H1 (cell line): Measurements from ENCODE around the gene INCENP. TPM values are rescaled to one million over a fixed set of nuclear protein-coding genes. Genes with fewer than 3 reads are reported as not detected.

ENCODE experiments used
- ASH2L ChIP-seq: fragments of 200-600, 300-600 bp; sonication (generic); IDR thresholded peaks from one replicate; pipeline ENCODE4 v1.7.1; 2017; ENCODE audit warnings: low read length
- NRF1 ChIP-seq: IDR thresholded peaks from 2 replicates; pipeline ENCODE4 v1.6.1; 2011; ENCODE audit warnings: mild to moderate bottlenecking, low read depth, low read length, improper control_type of control experiment
- RXRA ChIP-seq: IDR thresholded peaks from 2 replicates; pipeline ENCODE4 v1.6.1; 2011; ENCODE audit warnings: low read depth, mild to moderate bottlenecking, low read length, moderate library complexity; ENCODE audit not compliant: insufficient read depth
- SAP30 ChIP-seq: fragments of 300-600 bp; sonication (generic); IDR thresholded peaks from 2 replicates; pipeline ENCODE4 v1.7.1; 2012; ENCODE audit warnings: low read length, moderate library complexity, mild to moderate bottlenecking, inconsistent platforms; ENCODE audit not compliant: insufficient read depth, insufficient replicate concordance
- SIRT6 ChIP-seq: IDR thresholded peaks from one replicate; pipeline ENCODE4 v1.7.1; 2012; ENCODE audit warnings: low read length, inconsistent platforms
- SP1 ChIP-seq: IDR thresholded peaks from 2 replicates; pipeline ENCODE4 v1.6.1; 2011; ENCODE audit warnings: low read depth, low read length
- TAF7 ChIP-seq: optimal IDR thresholded peaks from 2 replicates; pipeline ENCODE3; 2011; ENCODE audit warnings: low read depth, mild to moderate bottlenecking, inconsistent platforms, low read length, moderate library complexity, borderline replicate concordance
- polyA plus RNA-seq, 7 experiments: library from polyadenylated mRNA; depleted of rRNA in 3 of 7; stranded (reverse) in 5 of 7; unstranded in 2 of 7; fragments of >200 nt in 5 of 7; fragments of 200-250 nt in 2 of 7; gene quantifications; 1 replicate in 5 of 7; 2 replicates in 1 of 7; 4 replicates in 1 of 7; pipeline versions ENCODE4 v1.2.1 to v1.2.3, GENCODE V29; 2011 to 2013; ENCODE audit warnings: missing spikeins in 2 of 7, mixed read lengths in 2 of 7
- total RNA-seq: library from RNA; stranded (reverse); fragmentation: NEBNext Ultra II Directional; extraction: Animal tissue kit (Norgen Biotek cat#: 25700); gene quantifications from 2 replicates; pipeline ENCODE4 v1.2.1, GENCODE V29; 2021
- TF ChIP-seq, protein P1 (sequence below): fragments of 300-600 bp; sonication (generic); IDR thresholded peaks from 2 replicates; pipeline ENCODE4 v1.7.1; 2012; ENCODE audit warnings: low read length, moderate library complexity, mild to moderate bottlenecking, inconsistent platforms; ENCODE audit not compliant: insufficient replicate concordance

INCENP gene
- total and polyA plus RNA-seq, 2 of the 8 experiments (the other 6 are each of a cell fraction or from before 2014, with no cell fraction given): 25.4 to 132 TPM

DNA sequence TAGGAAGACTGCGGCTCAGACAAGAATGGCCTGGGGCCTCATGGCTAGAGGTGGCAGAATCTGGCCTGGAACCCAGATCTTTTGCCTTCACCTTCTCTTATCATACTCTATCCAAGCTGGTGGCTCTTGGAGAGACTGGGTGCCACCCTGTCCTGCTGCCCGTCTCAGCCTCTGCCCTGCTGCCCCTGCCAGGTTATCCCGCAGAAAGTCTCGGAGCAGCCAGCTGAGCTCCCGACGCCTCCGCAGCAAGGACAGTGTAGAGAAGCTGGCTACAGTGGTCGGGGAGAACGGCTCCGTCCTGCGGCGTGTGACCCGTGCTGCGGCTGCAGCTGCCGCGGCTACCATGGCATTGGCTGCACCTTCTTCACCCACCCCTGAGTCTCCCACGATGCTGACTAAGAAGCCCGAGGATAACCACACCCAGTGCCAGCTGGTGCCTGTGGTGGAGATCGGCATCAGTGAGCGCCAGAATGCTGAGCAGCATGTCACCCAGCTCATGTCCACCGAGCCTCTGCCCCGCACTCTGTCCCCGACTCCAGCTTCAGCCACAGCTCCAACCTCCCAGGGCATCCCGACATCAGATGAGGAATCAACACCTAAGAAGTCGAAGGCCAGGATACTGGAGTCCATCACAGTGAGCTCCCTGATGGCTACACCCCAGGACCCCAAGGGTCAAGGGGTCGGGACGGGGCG lies 5.9 kb downstream of the INCENP start (continued):
- TF ChIP-seq, protein P1, sequence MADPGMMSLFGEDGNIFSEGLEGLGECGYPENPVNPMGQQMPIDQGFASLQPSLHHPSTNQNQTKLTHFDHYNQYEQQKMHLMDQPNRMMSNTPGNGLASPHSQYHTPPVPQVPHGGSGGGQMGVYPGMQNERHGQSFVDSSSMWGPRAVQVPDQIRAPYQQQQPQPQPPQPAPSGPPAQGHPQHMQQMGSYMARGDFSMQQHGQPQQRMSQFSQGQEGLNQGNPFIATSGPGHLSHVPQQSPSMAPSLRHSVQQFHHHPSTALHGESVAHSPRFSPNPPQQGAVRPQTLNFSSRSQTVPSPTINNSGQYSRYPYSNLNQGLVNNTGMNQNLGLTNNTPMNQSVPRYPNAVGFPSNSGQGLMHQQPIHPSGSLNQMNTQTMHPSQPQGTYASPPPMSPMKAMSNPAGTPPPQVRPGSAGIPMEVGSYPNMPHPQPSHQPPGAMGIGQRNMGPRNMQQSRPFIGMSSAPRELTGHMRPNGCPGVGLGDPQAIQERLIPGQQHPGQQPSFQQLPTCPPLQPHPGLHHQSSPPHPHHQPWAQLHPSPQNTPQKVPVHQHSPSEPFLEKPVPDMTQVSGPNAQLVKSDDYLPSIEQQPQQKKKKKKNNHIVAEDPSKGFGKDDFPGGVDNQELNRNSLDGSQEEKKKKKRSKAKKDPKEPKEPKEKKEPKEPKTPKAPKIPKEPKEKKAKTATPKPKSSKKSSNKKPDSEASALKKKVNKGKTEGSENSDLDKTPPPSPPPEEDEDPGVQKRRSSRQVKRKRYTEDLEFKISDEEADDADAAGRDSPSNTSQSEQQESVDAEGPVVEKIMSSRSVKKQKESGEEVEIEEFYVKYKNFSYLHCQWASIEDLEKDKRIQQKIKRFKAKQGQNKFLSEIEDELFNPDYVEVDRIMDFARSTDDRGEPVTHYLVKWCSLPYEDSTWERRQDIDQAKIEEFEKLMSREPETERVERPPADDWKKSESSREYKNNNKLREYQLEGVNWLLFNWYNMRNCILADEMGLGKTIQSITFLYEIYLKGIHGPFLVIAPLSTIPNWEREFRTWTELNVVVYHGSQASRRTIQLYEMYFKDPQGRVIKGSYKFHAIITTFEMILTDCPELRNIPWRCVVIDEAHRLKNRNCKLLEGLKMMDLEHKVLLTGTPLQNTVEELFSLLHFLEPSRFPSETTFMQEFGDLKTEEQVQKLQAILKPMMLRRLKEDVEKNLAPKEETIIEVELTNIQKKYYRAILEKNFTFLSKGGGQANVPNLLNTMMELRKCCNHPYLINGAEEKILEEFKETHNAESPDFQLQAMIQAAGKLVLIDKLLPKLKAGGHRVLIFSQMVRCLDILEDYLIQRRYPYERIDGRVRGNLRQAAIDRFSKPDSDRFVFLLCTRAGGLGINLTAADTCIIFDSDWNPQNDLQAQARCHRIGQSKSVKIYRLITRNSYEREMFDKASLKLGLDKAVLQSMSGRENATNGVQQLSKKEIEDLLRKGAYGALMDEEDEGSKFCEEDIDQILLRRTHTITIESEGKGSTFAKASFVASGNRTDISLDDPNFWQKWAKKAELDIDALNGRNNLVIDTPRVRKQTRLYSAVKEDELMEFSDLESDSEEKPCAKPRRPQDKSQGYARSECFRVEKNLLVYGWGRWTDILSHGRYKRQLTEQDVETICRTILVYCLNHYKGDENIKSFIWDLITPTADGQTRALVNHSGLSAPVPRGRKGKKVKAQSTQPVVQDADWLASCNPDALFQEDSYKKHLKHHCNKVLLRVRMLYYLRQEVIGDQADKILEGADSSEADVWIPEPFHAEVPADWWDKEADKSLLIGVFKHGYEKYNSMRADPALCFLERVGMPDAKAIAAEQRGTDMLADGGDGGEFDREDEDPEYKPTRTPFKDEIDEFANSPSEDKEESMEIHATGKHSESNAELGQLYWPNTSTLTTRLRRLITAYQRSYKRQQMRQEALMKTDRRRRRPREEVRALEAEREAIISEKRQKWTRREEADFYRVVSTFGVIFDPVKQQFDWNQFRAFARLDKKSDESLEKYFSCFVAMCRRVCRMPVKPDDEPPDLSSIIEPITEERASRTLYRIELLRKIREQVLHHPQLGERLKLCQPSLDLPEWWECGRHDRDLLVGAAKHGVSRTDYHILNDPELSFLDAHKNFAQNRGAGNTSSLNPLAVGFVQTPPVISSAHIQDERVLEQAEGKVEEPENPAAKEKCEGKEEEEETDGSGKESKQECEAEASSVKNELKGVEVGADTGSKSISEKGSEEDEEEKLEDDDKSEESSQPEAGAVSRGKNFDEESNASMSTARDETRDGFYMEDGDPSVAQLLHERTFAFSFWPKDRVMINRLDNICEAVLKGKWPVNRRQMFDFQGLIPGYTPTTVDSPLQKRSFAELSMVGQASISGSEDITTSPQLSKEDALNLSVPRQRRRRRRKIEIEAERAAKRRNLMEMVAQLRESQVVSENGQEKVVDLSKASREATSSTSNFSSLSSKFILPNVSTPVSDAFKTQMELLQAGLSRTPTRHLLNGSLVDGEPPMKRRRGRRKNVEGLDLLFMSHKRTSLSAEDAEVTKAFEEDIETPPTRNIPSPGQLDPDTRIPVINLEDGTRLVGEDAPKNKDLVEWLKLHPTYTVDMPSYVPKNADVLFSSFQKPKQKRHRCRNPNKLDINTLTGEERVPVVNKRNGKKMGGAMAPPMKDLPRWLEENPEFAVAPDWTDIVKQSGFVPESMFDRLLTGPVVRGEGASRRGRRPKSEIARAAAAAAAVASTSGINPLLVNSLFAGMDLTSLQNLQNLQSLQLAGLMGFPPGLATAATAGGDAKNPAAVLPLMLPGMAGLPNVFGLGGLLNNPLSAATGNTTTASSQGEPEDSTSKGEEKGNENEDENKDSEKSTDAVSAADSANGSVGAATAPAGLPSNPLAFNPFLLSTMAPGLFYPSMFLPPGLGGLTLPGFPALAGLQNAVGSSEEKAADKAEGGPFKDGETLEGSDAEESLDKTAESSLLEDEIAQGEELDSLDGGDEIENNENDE: no peak
- TF ChIP-seq TAF7 (no peak), NRF1 (no peak), SP1 (no peak), RXRA (no peak), SAP30 (no peak), ASH2L (no peak), SIRT6 (no peak)
